ENCODE results near the gene ADCY4.

GRCh38 chr14:24340606-24341005, 5.7 kb upstream of the ADCY4 start:
- no peak for TF ChIP-seq CTCF (IDR thresholded peaks at IDR 0.05)
- no peak for TF ChIP-seq POLR2A (IDR thresholded peaks at IDR 0.05)

Measured in Peyer's patch (tissue), 4 donors.